H1 (cell line): Measurements from ENCODE around the gene BRME1. TPM values are rescaled to one million over a fixed set of nuclear protein-coding genes. Genes with fewer than 3 reads are reported as not detected.

Experiments
- JUND ChIP-seq: IDR thresholded peaks from 2 replicates; pipeline ENCODE4 v1.6.1; 2011; ENCODE audit warnings: mild to moderate bottlenecking, improper control_type of control experiment, low read length
- KDM5A ChIP-seq: fragments of 200-600 bp; IDR thresholded peaks from 2 replicates; pipeline ENCODE4 v1.7.1; 2012; ENCODE audit warnings: mild to moderate bottlenecking, low read length, inconsistent platforms, mixed read lengths
- MAFK ChIP-seq: IDR thresholded peaks from 2 replicates; pipeline ENCODE4 v1.6.1; 2012; ENCODE audit warnings: low read depth, mild to moderate bottlenecking, improper control_type of control experiment, low read length
- PHF8 ChIP-seq: fragments of 200-600 bp; sonication (generic); conservative IDR thresholded peaks from 2 replicates; pipeline ENCODE4 v1.7.1; 2012; ENCODE audit warnings: low read depth, mild to moderate bottlenecking, inconsistent platforms, low read length, moderate library complexity
- SAP30 ChIP-seq: fragments of 300-600 bp; sonication (generic); IDR thresholded peaks from 2 replicates; pipeline ENCODE4 v1.7.1; 2012; ENCODE audit warnings: low read length, moderate library complexity, mild to moderate bottlenecking, inconsistent platforms; ENCODE audit not compliant: insufficient read depth, insufficient replicate concordance
- SIX5 ChIP-seq: IDR thresholded peaks from 2 replicates; pipeline ENCODE4 v1.6.1; 2011; ENCODE audit warnings: mild to moderate bottlenecking, low read depth, low read length
- SP4 ChIP-seq: IDR thresholded peaks from 2 replicates; pipeline ENCODE4 v1.6.1; 2012; ENCODE audit warnings: low read length, inconsistent platforms
- SUZ12 ChIP-seq: fragments of 200-600 bp; sonication (generic); IDR thresholded peaks from 2 replicates; pipeline ENCODE4 v1.6.1; 2012; ENCODE audit warnings: mild to moderate bottlenecking, inconsistent platforms, low read length, moderate library complexity, mixed read lengths
- TAF1 ChIP-seq: IDR thresholded peaks from 2 replicates; pipeline ENCODE4 v1.6.1; 2011; ENCODE audit warnings: mild to moderate bottlenecking, low read depth, low read length
- polyA plus RNA-seq, 7 experiments: library from polyadenylated mRNA; depleted of rRNA in 3 of 7; stranded (reverse) in 5 of 7; unstranded in 2 of 7; fragments of >200 nt in 5 of 7; fragments of 200-250 nt in 2 of 7; gene quantifications; 1 replicate in 5 of 7; 2 replicates in 1 of 7; 4 replicates in 1 of 7; pipeline versions ENCODE4 v1.2.1 to v1.2.3, GENCODE V29; 2011 to 2013; ENCODE audit warnings: missing spikeins in 2 of 7, mixed read lengths in 2 of 7
- total RNA-seq: library from RNA; stranded (reverse); fragmentation: NEBNext Ultra II Directional; extraction: Animal tissue kit (Norgen Biotek cat#: 25700); gene quantifications from 2 replicates; pipeline ENCODE4 v1.2.1, GENCODE V29; 2021
- TF ChIP-seq, protein P1 (sequence below): fragments of 300-600 bp; sonication (generic); IDR thresholded peaks from 2 replicates; pipeline ENCODE4 v1.7.1; 2012; ENCODE audit warnings: low read length, moderate library complexity, mild to moderate bottlenecking, inconsistent platforms; ENCODE audit not compliant: insufficient replicate concordance

The BRME1 gene
- total and polyA plus RNA-seq, 2 of the 8 experiments (the other 6 are each of a cell fraction or from before 2014, with no cell fraction given) = 4.6 to 4.7 TPM

DNA sequence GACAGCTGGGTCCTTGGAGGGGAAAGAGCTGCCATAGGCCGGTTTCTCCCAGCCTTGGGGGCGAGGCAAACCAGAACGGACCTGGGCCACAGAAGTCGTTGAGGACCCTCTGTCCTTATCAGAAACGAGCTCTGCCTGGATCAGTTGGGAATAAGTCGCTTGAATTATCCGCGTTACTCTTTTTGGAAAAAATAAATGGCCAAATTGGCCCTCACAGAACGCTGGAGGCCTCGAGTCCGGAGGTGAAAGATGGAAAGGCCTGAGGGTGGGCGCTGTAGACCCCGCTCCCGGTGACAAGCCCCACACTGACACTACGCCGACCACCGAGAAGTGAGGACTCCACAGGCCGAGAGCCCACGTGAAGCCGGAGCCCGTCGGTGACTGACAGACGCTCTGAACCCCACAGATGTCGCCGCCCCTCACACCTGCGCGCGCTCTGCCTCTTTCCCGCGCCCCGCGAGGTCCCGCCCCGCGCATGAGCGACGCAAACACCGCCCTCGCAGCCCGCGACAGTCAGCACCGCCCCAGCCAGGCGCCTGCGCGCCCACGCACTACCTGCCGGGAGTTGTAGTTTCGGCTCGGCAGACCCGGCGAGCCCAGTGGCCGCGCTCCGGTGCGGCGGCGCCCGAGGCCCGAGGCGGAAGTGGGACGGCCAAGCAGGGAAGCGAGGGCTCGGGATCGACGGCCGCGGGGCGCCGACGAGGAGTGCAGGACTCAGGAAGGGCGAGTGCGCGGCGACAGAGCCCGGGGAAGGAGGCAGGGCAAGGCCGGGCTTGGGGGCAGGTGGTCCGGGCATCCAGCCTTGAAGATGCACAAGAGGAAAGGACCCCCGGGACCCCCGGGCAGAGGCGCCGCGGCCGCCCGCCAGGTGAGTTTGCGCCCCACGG, at the start of gene BRME1, which contains the start of gene CC2D1A (continued):
- TF ChIP-seq SAP30 (no peak), TAF1 (peak; percentile 41; the same call in 1 of the 2 replicates), KDM5A (no peak), SUZ12 (no peak), PHF8 (peak; percentile 60; the same call in 1 of the 2 replicates), MAFK (no peak), SP4 (peak; percentile 87; the same call in 1 of the 2 replicates), SIX5 (peak; percentile 81), JUND (no peak)
- TF ChIP-seq, protein P1, sequence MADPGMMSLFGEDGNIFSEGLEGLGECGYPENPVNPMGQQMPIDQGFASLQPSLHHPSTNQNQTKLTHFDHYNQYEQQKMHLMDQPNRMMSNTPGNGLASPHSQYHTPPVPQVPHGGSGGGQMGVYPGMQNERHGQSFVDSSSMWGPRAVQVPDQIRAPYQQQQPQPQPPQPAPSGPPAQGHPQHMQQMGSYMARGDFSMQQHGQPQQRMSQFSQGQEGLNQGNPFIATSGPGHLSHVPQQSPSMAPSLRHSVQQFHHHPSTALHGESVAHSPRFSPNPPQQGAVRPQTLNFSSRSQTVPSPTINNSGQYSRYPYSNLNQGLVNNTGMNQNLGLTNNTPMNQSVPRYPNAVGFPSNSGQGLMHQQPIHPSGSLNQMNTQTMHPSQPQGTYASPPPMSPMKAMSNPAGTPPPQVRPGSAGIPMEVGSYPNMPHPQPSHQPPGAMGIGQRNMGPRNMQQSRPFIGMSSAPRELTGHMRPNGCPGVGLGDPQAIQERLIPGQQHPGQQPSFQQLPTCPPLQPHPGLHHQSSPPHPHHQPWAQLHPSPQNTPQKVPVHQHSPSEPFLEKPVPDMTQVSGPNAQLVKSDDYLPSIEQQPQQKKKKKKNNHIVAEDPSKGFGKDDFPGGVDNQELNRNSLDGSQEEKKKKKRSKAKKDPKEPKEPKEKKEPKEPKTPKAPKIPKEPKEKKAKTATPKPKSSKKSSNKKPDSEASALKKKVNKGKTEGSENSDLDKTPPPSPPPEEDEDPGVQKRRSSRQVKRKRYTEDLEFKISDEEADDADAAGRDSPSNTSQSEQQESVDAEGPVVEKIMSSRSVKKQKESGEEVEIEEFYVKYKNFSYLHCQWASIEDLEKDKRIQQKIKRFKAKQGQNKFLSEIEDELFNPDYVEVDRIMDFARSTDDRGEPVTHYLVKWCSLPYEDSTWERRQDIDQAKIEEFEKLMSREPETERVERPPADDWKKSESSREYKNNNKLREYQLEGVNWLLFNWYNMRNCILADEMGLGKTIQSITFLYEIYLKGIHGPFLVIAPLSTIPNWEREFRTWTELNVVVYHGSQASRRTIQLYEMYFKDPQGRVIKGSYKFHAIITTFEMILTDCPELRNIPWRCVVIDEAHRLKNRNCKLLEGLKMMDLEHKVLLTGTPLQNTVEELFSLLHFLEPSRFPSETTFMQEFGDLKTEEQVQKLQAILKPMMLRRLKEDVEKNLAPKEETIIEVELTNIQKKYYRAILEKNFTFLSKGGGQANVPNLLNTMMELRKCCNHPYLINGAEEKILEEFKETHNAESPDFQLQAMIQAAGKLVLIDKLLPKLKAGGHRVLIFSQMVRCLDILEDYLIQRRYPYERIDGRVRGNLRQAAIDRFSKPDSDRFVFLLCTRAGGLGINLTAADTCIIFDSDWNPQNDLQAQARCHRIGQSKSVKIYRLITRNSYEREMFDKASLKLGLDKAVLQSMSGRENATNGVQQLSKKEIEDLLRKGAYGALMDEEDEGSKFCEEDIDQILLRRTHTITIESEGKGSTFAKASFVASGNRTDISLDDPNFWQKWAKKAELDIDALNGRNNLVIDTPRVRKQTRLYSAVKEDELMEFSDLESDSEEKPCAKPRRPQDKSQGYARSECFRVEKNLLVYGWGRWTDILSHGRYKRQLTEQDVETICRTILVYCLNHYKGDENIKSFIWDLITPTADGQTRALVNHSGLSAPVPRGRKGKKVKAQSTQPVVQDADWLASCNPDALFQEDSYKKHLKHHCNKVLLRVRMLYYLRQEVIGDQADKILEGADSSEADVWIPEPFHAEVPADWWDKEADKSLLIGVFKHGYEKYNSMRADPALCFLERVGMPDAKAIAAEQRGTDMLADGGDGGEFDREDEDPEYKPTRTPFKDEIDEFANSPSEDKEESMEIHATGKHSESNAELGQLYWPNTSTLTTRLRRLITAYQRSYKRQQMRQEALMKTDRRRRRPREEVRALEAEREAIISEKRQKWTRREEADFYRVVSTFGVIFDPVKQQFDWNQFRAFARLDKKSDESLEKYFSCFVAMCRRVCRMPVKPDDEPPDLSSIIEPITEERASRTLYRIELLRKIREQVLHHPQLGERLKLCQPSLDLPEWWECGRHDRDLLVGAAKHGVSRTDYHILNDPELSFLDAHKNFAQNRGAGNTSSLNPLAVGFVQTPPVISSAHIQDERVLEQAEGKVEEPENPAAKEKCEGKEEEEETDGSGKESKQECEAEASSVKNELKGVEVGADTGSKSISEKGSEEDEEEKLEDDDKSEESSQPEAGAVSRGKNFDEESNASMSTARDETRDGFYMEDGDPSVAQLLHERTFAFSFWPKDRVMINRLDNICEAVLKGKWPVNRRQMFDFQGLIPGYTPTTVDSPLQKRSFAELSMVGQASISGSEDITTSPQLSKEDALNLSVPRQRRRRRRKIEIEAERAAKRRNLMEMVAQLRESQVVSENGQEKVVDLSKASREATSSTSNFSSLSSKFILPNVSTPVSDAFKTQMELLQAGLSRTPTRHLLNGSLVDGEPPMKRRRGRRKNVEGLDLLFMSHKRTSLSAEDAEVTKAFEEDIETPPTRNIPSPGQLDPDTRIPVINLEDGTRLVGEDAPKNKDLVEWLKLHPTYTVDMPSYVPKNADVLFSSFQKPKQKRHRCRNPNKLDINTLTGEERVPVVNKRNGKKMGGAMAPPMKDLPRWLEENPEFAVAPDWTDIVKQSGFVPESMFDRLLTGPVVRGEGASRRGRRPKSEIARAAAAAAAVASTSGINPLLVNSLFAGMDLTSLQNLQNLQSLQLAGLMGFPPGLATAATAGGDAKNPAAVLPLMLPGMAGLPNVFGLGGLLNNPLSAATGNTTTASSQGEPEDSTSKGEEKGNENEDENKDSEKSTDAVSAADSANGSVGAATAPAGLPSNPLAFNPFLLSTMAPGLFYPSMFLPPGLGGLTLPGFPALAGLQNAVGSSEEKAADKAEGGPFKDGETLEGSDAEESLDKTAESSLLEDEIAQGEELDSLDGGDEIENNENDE = no peak
